K562 (cell line): ENCODE data around the gene TUT7. TPM values are rescaled to one million over a fixed set of nuclear protein-coding genes. Genes with fewer than 3 reads are reported as not detected.

Experiments used
- ATAC-seq: fragments of 200-7000 bp; cut with Tn5 transposase; 3 replicates; pipeline ENCODE4 v1.9.1; 2020; ENCODE audit warnings: moderate library complexity
- BruUV-seq: library from RNA; stranded (reverse); fragments of 400-500 nt; replicated peaks from 2 replicates; lab custom pipeline; 2021; lab: Mats Ljungman, UMichigan
- CTCF ChIA-PET: fragments of 300-600 bp; formaldehyde crosslinking; extraction: SDS; loops from one replicate; lab custom pipeline; 2021; ENCODE audit warnings: low intra/inter-chr PET ratio; lab: Yijun Ruan, JAX
- POLR2A ChIA-PET: fragments of 300-600, 350-650 bp; sonication (Branson Sonifier 250); formaldehyde crosslinking; extraction: SDS; loops from one replicate; lab custom pipeline; 2021; ENCODE audit warnings: antibody characterized with exemption, inconsistent platforms; lab: Yijun Ruan, JAX
- DNase-seq, 4 experiments: peaks; one replicate each; pipeline versions ENCODE4 v3.0.0 to v3.0.0-alpha.2; 2011 to 2018; ENCODE audit warnings: low spot score in 3 of 4, mixed read lengths in 3 of 4; ENCODE audit errors: extremely low read depth in 1 of 4
- FAIRE-seq: peaks from 2 replicates; lab custom pipeline; 2011; peaks lifted over from hg19 to GRCh38; lab: Jason Lieb, UNC
- H2AFZ ChIP-seq: 2 replicates; pipeline ENCODE4 v1.6.0; 2011; ENCODE audit warnings: low read depth, low read length, control low read depth, inconsistent platforms
- H3K27ac ChIP-seq: fragments of 200-600 bp; 3 replicates; pipeline ENCODE4 v1.8.0; 2011; ENCODE audit warnings: low read depth, mild to moderate bottlenecking, control low read depth, inconsistent platforms, low read length, moderate library complexity, mixed read lengths; ENCODE audit errors: extremely low read depth
- H3K27me3 ChIP-seq, 2 experiments: fragments of 300-600 bp in 1 of 2; 2 replicates in 1 of 2; 3 replicates in 1 of 2; pipeline versions ENCODE4 v1.6.0 to v1.8.0; 2011; ENCODE audit warnings: inconsistent platforms in 2 of 2, low read length in 2 of 2, mild to moderate bottlenecking in 1 of 2, mixed read lengths in 1 of 2, moderate library complexity in 1 of 2; ENCODE audit not compliant: control insufficient read depth in 2 of 2, insufficient read depth in 2 of 2
- H3K36me3 ChIP-seq: fragments of 300-600 bp; 3 replicates; pipeline ENCODE4 v1.8.0; 2011; ENCODE audit warnings: mild to moderate bottlenecking, low read length, inconsistent platforms; ENCODE audit not compliant: control insufficient read depth, insufficient read depth
- H3K4me1 ChIP-seq, 2 experiments: fragments of 200-600 bp in 1 of 2; replicated peaks in 1 of 2; 2 replicates in 1 of 2; 3 replicates in 1 of 2; pipeline versions ENCODE4 v1.5.1 to v1.8.0; 2011; ENCODE audit warnings: inconsistent platforms in 2 of 2, low read length in 2 of 2, mild to moderate bottlenecking in 1 of 2, mixed read lengths in 1 of 2, moderate library complexity in 1 of 2; ENCODE audit not compliant: control insufficient read depth in 2 of 2, insufficient read depth in 2 of 2
- H3K4me2 ChIP-seq: 2 replicates; pipeline ENCODE4 v1.6.1; 2011; ENCODE audit warnings: low read length, control low read depth, inconsistent platforms, mixed read lengths; ENCODE audit not compliant: insufficient read depth
- H3K4me3 ChIP-seq: fragments of 200-600 bp; sonication (generic), shearing (Covaris generic); 2 replicates; pipeline ENCODE4 v1.5.1; 2016; ENCODE audit warnings: control low read depth, inconsistent platforms
- H3K79me2 ChIP-seq: fragments of 200-600 bp; 3 replicates; pipeline ENCODE4 v1.8.0; 2011; ENCODE audit warnings: low read length, inconsistent platforms; ENCODE audit not compliant: control insufficient read depth, insufficient read depth
- H3K9ac ChIP-seq, 2 experiments: 2 replicates each; pipeline versions ENCODE4 v1.6.0 to v1.6.1; 2011; ENCODE audit warnings: low read depth in 2 of 2, low read length in 2 of 2, control low read depth in 1 of 2, inconsistent platforms in 1 of 2, mild to moderate bottlenecking in 1 of 2, mixed read lengths in 1 of 2; ENCODE audit not compliant: insufficient read depth in 1 of 2
- H3K9me1 ChIP-seq: one replicate; pipeline ENCODE4 v1.6.0; 2011; ENCODE audit warnings: inconsistent platforms, mild to moderate bottlenecking, low read length, moderate library complexity; ENCODE audit not compliant: control insufficient read depth, insufficient read depth
- H3K9me3 ChIP-seq: replicated peaks from 2 replicates; pipeline ENCODE4 v1.5.1; 2011; ENCODE audit warnings: low read depth, low read length, inconsistent platforms; ENCODE audit not compliant: control insufficient read depth, insufficient read depth
- H4K20me1 ChIP-seq: replicated peaks from 2 replicates; pipeline ENCODE4 v1.6.1; 2011; ENCODE audit warnings: low read length, inconsistent platforms, mixed read lengths; ENCODE audit not compliant: control insufficient read depth, insufficient read depth
- BCL6 ChIP-seq: fragments of 250-450 bp; sonication (Bioruptor Pico); IDR thresholded peaks from 2 replicates; pipeline ENCODE4 v1.4.0; 2020
- CBFA2T3 ChIP-seq: fragments of 450-650 bp; IDR thresholded peaks from 2 replicates; pipeline ENCODE4 v1.6.1; 2017
- CC2D1A ChIP-seq: fragments of 450-650 bp; IDR thresholded peaks from 2 replicates; pipeline ENCODE4 v1.6.1; 2017; ENCODE audit warnings: mild to moderate bottlenecking
- CEBPB ChIP-seq: fragments of 450-650 bp; IDR thresholded peaks from 2 replicates; pipeline ENCODE4 v1.6.1; 2016; ENCODE audit warnings: missing genetic modification characterization, missing compliant biosample characterization
- CREM ChIP-seq: IDR thresholded peaks from 2 replicates; pipeline ENCODE4 v1.6.1; 2014; ENCODE audit warnings: antibody characterized with exemption, low read depth
- DNMT1 ChIP-seq: fragments of 450-650 bp; IDR thresholded peaks from 2 replicates; pipeline ENCODE4 v1.6.1; 2016; ENCODE audit warnings: antibody characterized with exemption, mild to moderate bottlenecking
- DPF2 ChIP-seq: fragments of 450-650 bp; IDR thresholded peaks from 2 replicates; pipeline ENCODE4 v1.6.1; 2016
- KDM2B ChIP-seq: fragments of 250-450 bp; sonication (Bioruptor Pico); IDR thresholded peaks from 2 replicates; pipeline ENCODE4 v1.8.0; 2021; ENCODE audit warnings: mild to moderate bottlenecking, moderate library complexity
- MEIS2 ChIP-seq: fragments of 450-650 bp; IDR thresholded peaks from 2 replicates; pipeline ENCODE4 v1.6.1; 2014; ENCODE audit warnings: mild to moderate bottlenecking; ENCODE audit not compliant: partially characterized antibody
- MTA1 ChIP-seq: fragments of 450-650 bp; IDR thresholded peaks from 2 replicates; pipeline ENCODE4 v1.6.1; 2017; ENCODE audit warnings: borderline replicate concordance
- MTA2 ChIP-seq: fragments of 450-650 bp; IDR thresholded peaks from 2 replicates; pipeline ENCODE4 v1.6.1; 2016; ENCODE audit warnings: low read depth
- MXI1 ChIP-seq: IDR thresholded peaks from 2 replicates; pipeline ENCODE4 v1.6.1; 2011; ENCODE audit warnings: low read depth, mild to moderate bottlenecking, improper control_type of control experiment, low read length
- SMARCA4 ChIP-seq: fragments of 450-650 bp; IDR thresholded peaks from 2 replicates; pipeline ENCODE4 v1.6.1; 2016
- SMARCE1 ChIP-seq: fragments of 450-650 bp; IDR thresholded peaks from 2 replicates; pipeline ENCODE4 v1.7.1; 2016; ENCODE audit warnings: mild to moderate bottlenecking
- SOX6 ChIP-seq: fragments of 450-650 bp; IDR thresholded peaks from 2 replicates; pipeline ENCODE4 v1.6.1; 2014; ENCODE audit warnings: mild to moderate bottlenecking
- TAF1 ChIP-seq: IDR thresholded peaks from 2 replicates; pipeline ENCODE4 v1.6.1; 2011; ENCODE audit warnings: mild to moderate bottlenecking, low read length, moderate library complexity; ENCODE audit not compliant: insufficient read depth, control insufficient read depth, severe bottlenecking; ENCODE audit errors: extremely low read depth
- TAL1 ChIP-seq: fragments of 450-650 bp; IDR thresholded peaks from 2 replicates; pipeline ENCODE4 v1.6.1; 2016; ENCODE audit warnings: mild to moderate bottlenecking
- YY1 ChIP-seq, 3 experiments: IDR thresholded peaks; 2 replicates each; pipeline ENCODE4 v1.6.1; 2011; ENCODE audit warnings: low read length in 2 of 3, mild to moderate bottlenecking in 2 of 3, moderate library complexity in 2 of 3, borderline replicate concordance in 1 of 3, control low read depth in 1 of 3, low read depth in 1 of 3; ENCODE audit not compliant: insufficient read depth in 3 of 3, insufficient replicate concordance in 2 of 3, control insufficient read depth in 1 of 3, insufficient read length in 1 of 3; ENCODE audit errors: extremely low read depth in 1 of 3
- ZMIZ1 ChIP-seq, 2 experiments: fragments of 150-350 bp in 1 of 2; IDR thresholded peaks; 2 replicates each; pipeline ENCODE4 v1.6.1; 2012 to 2016; ENCODE audit warnings: low read depth in 2 of 2, low read length in 2 of 2, mild to moderate bottlenecking in 1 of 2, moderate library complexity in 1 of 2
- WGBS: fragments of 100-300 bp; shearing (Covaris generic); methylation state at CpG from one replicate; pipeline ENCODE4 v1.1.6; 2016; ENCODE audit warnings: low coverage, mixed read lengths; ENCODE audit not compliant: insufficient coverage; ENCODE audit errors: missing lambda C conversion rate; 5-methylcytosine and 5-hydroxymethylcytosine counted together
- in situ Hi-C: fragments of 300-500 bp; cut with MboI; formaldehyde crosslinking; loops from 4 replicates; pipeline ENCODE4 v1.15.0; 2018; ENCODE audit warnings: inconsistent platforms, mixed read lengths
- intact Hi-C: fragments of 100-400 bp; cut with micrococcal nuclease; formaldehyde crosslinking; loops from 2 replicates; pipeline ENCODE4 v1.14.2; 2022
- polyA plus RNA-seq, 8 experiments: library from polyadenylated mRNA; depleted of rRNA in 4 of 8; stranded (reverse) in 5 of 8; unstranded in 3 of 8; fragments of >200 nt; fragmentation: Nextera tagmentation in 2 of 8; fragmentation: Illumina TruSeq in 1 of 8; extraction: Ambion mirVana in 2 of 8; extraction: Trizol in 1 of 8; gene quantifications; 2 replicates each; pipeline versions ENCODE4 v1.2.1 to v1.2.3, GENCODE V29; 2011 to 2014; ENCODE audit warnings: inconsistent platforms in 1 of 8, missing spikeins in 1 of 8
- total RNA-seq, 7 experiments: library from RNA; depleted of rRNA in 6 of 7; stranded (reverse); fragments of >200 nt in 6 of 7; fragmentation: Illumina TruSeq in 2 of 7; extraction: Trizol in 2 of 7; gene quantifications; 2 replicates each; pipeline versions ENCODE4 v1.2.1 to v1.2.3, GENCODE V29; 2011 to 2021; ENCODE audit warnings: low replicate concordance in 1 of 7
- TF ChIP-seq, protein P1 (sequence below), 3 experiments: IDR thresholded peaks in 2 of 3; conservative IDR thresholded peaks in 1 of 3; 2 replicates each; pipeline ENCODE4 v1.5.1; 2011 to 2012; ENCODE audit warnings: low read length in 3 of 3, mild to moderate bottlenecking in 3 of 3, control low read depth in 2 of 3, improper control_type of control experiment in 1 of 3, inconsistent platforms in 1 of 3, low read depth in 1 of 3, mixed read lengths in 1 of 3, moderate library complexity in 1 of 3; ENCODE audit not compliant: insufficient read depth in 2 of 3

Gene TUT7
- total and polyA plus RNA-seq, 9 of the 15 experiments (the other 6 are each of a cell fraction or from before 2014, with no cell fraction given), result 5.9 to 26.9 (median 15.2) TPM

GRCh38 chr9:86286278-86286677 lies 67.9 kb downstream of the TUT7 start:
- ChIA-PET POLR2A (interaction anchor here (1.2 kb wide), 1 partner anchor 10 kb away, joined by 3 read pairs; no protein-coding TSS in a partner anchor), CTCF (no interaction called here)
- H3K4me3 ChIP-seq, result no peak overlapping the region
- no peaks in the 10 kb centered on the region for H3K27me3 ChIP-seq
- FAIRE-seq, result peak; percentile 67
- 3% methylated on average over 3 of the region's 3 CpGs for WGBS
- H3K9ac ChIP-seq, result peak overlapping the region in 1 of 2 experiments; percentile 2; a peak in 1 of 4 replicates
- H3K27ac ChIP-seq, result peak overlapping the region; percentile 60; the same call in 2 of the 3 replicates
- peaks cover 6% of the 10 kb centered on the region for H3K79me2 ChIP-seq
- no peak overlapping the region for H3K4me2 ChIP-seq
- H4K20me1 ChIP-seq, result no peaks in the 10 kb centered on the region
- no peaks in the 10 kb centered on the region for H3K9me1 ChIP-seq
- peaks cover 8% of the 10 kb centered on the region; the same call in 1 of the 3 replicates for H3K36me3 ChIP-seq
- no peak for ATAC-seq
- in situ Hi-C loops (no loop called here), intact Hi-C loops (loop anchor here (5.0 kb wide), 1 partner anchor 126 kb away; no protein-coding TSS in a partner anchor)
- H2AFZ ChIP-seq, result no peak overlapping the region
- no TSS peak for BruUV-seq
- DNase-seq, result peak; percentile 15 to 65 (median 33)
- peaks cover 9 to 31% of the 10 kb centered on the region in 2 experiments; a peak in 4 of 5 replicates for H3K4me1 ChIP-seq
- no peaks in the 10 kb centered on the region for H3K9me3 ChIP-seq
- TF ChIP-seq ZMIZ1 (IDR thresholded peaks at IDR 0.05; ENCODE audit: low read depth in 2 of 2, low read length in 2 of 2) (peak in 1 of 2 experiments; percentile 76; a peak in 1 of 4 replicates), CREM (0 out of 2 replicates have a peak, but pooled peaks have one; percentile 8), SMARCE1 (peak; percentile 59; the same call in 1 of the 2 replicates), MEIS2 (peak; percentile 20), TAF1 (no peak), YY1 (IDR thresholded peaks at IDR 0.05; ENCODE audit: borderline replicate concordance in 1 of 3, control insufficient read depth in 1 of 3, extremely low read depth in 1 of 3, insufficient read depth in 3 of 3, insufficient read length in 1 of 3, insufficient replicate concordance in 2 of 3, low read depth in 1 of 3, low read length in 2 of 3) (no peak), MTA1 (no peak), MXI1 (no peak), KDM2B (CRISPR knock-in tag) (no peak), CC2D1A (peak; percentile 41; the same call in 1 of the 2 replicates), SMARCA4 (peak; percentile 67), TAL1 (peak; percentile 86), SOX6 (0 out of 2 replicates have a peak, but pooled peaks have one; percentile 34), BCL6 (no peak), CBFA2T3 (peak; percentile 90), CEBPB (tag) (no peak), MTA2 (peak; percentile 67), DPF2 (peak; percentile 62), DNMT1 (no peak)
- TF ChIP-seq, protein P1, sequence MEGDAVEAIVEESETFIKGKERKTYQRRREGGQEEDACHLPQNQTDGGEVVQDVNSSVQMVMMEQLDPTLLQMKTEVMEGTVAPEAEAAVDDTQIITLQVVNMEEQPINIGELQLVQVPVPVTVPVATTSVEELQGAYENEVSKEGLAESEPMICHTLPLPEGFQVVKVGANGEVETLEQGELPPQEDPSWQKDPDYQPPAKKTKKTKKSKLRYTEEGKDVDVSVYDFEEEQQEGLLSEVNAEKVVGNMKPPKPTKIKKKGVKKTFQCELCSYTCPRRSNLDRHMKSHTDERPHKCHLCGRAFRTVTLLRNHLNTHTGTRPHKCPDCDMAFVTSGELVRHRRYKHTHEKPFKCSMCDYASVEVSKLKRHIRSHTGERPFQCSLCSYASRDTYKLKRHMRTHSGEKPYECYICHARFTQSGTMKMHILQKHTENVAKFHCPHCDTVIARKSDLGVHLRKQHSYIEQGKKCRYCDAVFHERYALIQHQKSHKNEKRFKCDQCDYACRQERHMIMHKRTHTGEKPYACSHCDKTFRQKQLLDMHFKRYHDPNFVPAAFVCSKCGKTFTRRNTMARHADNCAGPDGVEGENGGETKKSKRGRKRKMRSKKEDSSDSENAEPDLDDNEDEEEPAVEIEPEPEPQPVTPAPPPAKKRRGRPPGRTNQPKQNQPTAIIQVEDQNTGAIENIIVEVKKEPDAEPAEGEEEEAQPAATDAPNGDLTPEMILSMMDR (IDR thresholded peaks at IDR 0.05 in 2 of 3, conservative IDR thresholded peaks at IDR 0.05 in 1 of 3; ENCODE audit: insufficient read depth in 2 of 3, low read depth in 1 of 3, low read length in 3 of 3), result peak in 2 of 3 experiments; percentile 3 to 19; a peak in 3 of 6 replicates
